CD14-positive monocyte (primary cell): ENCODE data around the gene PPP2R2C. TPM values are rescaled to one million over a fixed set of nuclear protein-coding genes. Genes with fewer than 3 reads are reported as not detected.

ENCODE experiments used
- DNase-seq, 3 donors: peaks; one replicate each; pipeline ENCODE4 v3.0.0-alpha.2; 2011 to 2022
- H2AFZ ChIP-seq: 2 replicates; pipeline ENCODE4 v1.6.0; 2012; ENCODE audit warnings: mild to moderate bottlenecking, low read depth, low read length, inconsistent platforms; ENCODE audit not compliant: insufficient read depth, poor library complexity, severe bottlenecking
- H3K27ac ChIP-seq, 2 donors: 1 replicate in 1 of 2; 2 replicates in 1 of 2; pipeline ENCODE4 v1.5.1; 2012 to 2013; ENCODE audit warnings: low read length in 2 of 2, control low read depth in 1 of 2, inconsistent platforms in 1 of 2, low read depth in 1 of 2, mild to moderate bottlenecking in 1 of 2
- H3K27me3 ChIP-seq, 2 donors: one replicate each; pipeline versions ENCODE4 v1.6.0 to v1.6.1; 2011 to 2013; ENCODE audit warnings: low read length in 2 of 2; ENCODE audit not compliant: control insufficient read depth in 2 of 2, insufficient read depth in 2 of 2
- H3K36me3 ChIP-seq, 2 donors: replicated peaks in 1 of 2; 1 replicate in 1 of 2; 2 replicates in 1 of 2; pipeline versions ENCODE4 v1.5.1 to v1.6.1; 2012 to 2013; ENCODE audit warnings: low read length in 2 of 2, control low read depth in 1 of 2, inconsistent platforms in 1 of 2, mild to moderate bottlenecking in 1 of 2; ENCODE audit not compliant: insufficient read depth in 2 of 2, control insufficient read depth in 1 of 2
- H3K4me1 ChIP-seq, 2 donors: 1 replicate in 1 of 2; 2 replicates in 1 of 2; pipeline versions ENCODE4 v1.5.1 to v1.6.1; 2012 to 2013; ENCODE audit warnings: low read length in 2 of 2, control low read depth in 1 of 2, inconsistent platforms in 1 of 2, mild to moderate bottlenecking in 1 of 2, moderate library complexity in 1 of 2; ENCODE audit not compliant: insufficient read depth in 2 of 2, control insufficient read depth in 1 of 2
- H3K4me2 ChIP-seq: replicated peaks from 2 replicates; pipeline ENCODE3; 2012; ENCODE audit warnings: low read length, moderate library complexity, mild to moderate bottlenecking; ENCODE audit not compliant: poor library complexity, severe bottlenecking; ENCODE audit errors: extremely low read depth
- H3K4me3 ChIP-seq, 3 experiments: fragments of 200-600 bp in 1 of 3; sonication (generic) in 1 of 3; replicated peaks in 1 of 3; 1 replicate in 2 of 3; 2 replicates in 1 of 3; pipeline ENCODE4 v1.5.1; 2011 to 2013; ENCODE audit warnings: low read length in 3 of 3, mild to moderate bottlenecking in 3 of 3, control low read depth in 2 of 3, low read depth in 2 of 3, inconsistent platforms in 1 of 3, moderate library complexity in 1 of 3
- H3K79me2 ChIP-seq: 2 replicates; pipeline ENCODE4 v1.6.0; 2012; ENCODE audit warnings: mild to moderate bottlenecking, control low read depth, inconsistent platforms, low read length, moderate library complexity; ENCODE audit not compliant: insufficient read depth
- H3K9ac ChIP-seq: 2 replicates; pipeline ENCODE4 v1.6.0; 2017; ENCODE audit warnings: low read length, mild to moderate bottlenecking; ENCODE audit not compliant: insufficient read depth, poor library complexity, severe bottlenecking
- H3K9me3 ChIP-seq, 2 donors: replicated peaks in 1 of 2; 1 replicate in 1 of 2; 2 replicates in 1 of 2; pipeline versions ENCODE4 v1.5.1 to v1.6.1; 2012 to 2013; ENCODE audit warnings: low read length in 2 of 2, control low read depth in 1 of 2; ENCODE audit not compliant: control insufficient read depth in 1 of 2, insufficient read depth in 1 of 2
- H4K20me1 ChIP-seq: 2 replicates; pipeline ENCODE4 v1.6.0; 2012; ENCODE audit warnings: mild to moderate bottlenecking, low read length, control low read depth, moderate library complexity; ENCODE audit not compliant: insufficient read depth
- H3K27ac Mint-ChIP-seq, 7 donors: one replicate each; pipeline ENCODE4 v1.8.0; 2020; ENCODE audit warnings: mild to moderate bottlenecking in 7 of 7, mixed read lengths in 7 of 7, moderate library complexity in 6 of 7, inconsistent platforms in 2 of 7
- H3K27me3 Mint-ChIP-seq, 3 donors: one replicate each; pipeline ENCODE4 v1.8.0; 2021 to 2022; ENCODE audit warnings: low read depth in 3 of 3, mild to moderate bottlenecking in 3 of 3, mixed read lengths in 3 of 3, moderate library complexity in 3 of 3, inconsistent platforms in 1 of 3
- H3K36me3 Mint-ChIP-seq, 2 donors: one replicate each; pipeline ENCODE4 v1.8.0; 2020; ENCODE audit warnings: mixed read lengths in 2 of 2, inconsistent platforms in 1 of 2, mild to moderate bottlenecking in 1 of 2
- H3K4me1 Mint-ChIP-seq: one replicate; pipeline ENCODE4 v1.8.0; 2020; ENCODE audit warnings: mild to moderate bottlenecking, mixed read lengths
- H3K4me3 Mint-ChIP-seq, 2 donors: one replicate each; pipeline ENCODE4 v1.8.0; 2020; ENCODE audit warnings: mild to moderate bottlenecking in 2 of 2, mixed read lengths in 2 of 2, moderate library complexity in 1 of 2
- H3K9me3 Mint-ChIP-seq, 7 donors: one replicate each; pipeline ENCODE4 v1.8.0; 2020 to 2022; ENCODE audit warnings: mixed read lengths in 7 of 7, mild to moderate bottlenecking in 6 of 7, moderate library complexity in 6 of 7, inconsistent platforms in 2 of 7
- CTCF ChIP-seq: fragments of 200-600 bp; IDR thresholded peaks from one replicate; pipeline ENCODE4 v1.8.0; 2022; ENCODE audit warnings: antibody characterized with exemption, mild to moderate bottlenecking
- WGBS: methylation state at CpG from one replicate; pipeline ENCODE4 v1.1.5; 2013; ENCODE audit warnings: missing lambda C conversion rate; ENCODE audit not compliant: insufficient coverage; 5-methylcytosine and 5-hydroxymethylcytosine counted together
- intact Hi-C, 2 donors: fragments of 100-400 bp; cut with micrococcal nuclease; formaldehyde crosslinking; loops; one replicate each; pipeline versions ENCODE4 v1.15.0 to v1.15.1; 2023
- polyA plus RNA-seq, 3 donors: library from polyadenylated mRNA; depleted of rRNA in 1 of 3; unstranded in 2 of 3; stranded (reverse) in 1 of 3; fragments of 300-500 nt in 2 of 3; fragments of >200 nt in 1 of 3; fragmentation: Illumina TruSeq in 2 of 3; gene quantifications; 1 replicate in 2 of 3; 2 replicates in 1 of 3; pipeline ENCODE4 v1.2.3, GENCODE V29; 2012 to 2021

PPP2R2C gene
- polyA plus RNA-seq, 3 donors: not detected

- Histone ChIP-seq H2AFZ (no peak overlapping the region), H4K20me1 (no peaks in the 10 kb centered on the region), H3K9me3 (peaks cover 0 to 8% of the 10 kb centered on the region in 2 donors), H3K4me2 (no peak overlapping the region), H3K4me3 (no peak overlapping the region), H3K9ac (no peak overlapping the region), H3K27ac (no peak overlapping the region), H3K36me3 (no peaks in the 10 kb centered on the region), H3K4me1 (no peaks in the 10 kb centered on the region), H3K79me2 (no peaks in the 10 kb centered on the region), H3K27me3 (peaks cover 0 to under 1% of the 10 kb centered on the region in 2 donors)
- H3K27ac Mint-ChIP-seq: no peak overlapping the region
- DNase-seq: no peak
- H3K27me3 Mint-ChIP-seq: peaks cover 4 to 7% (median 6%) of the 10 kb centered on the region in 3 donors
- 80% methylated on average over 7 of the region's 11 CpGs for WGBS
- no peaks in the 10 kb centered on the region for H3K36me3 Mint-ChIP-seq
- H3K4me3 Mint-ChIP-seq: no peak overlapping the region
- peaks cover 3 to 12% (median 9%) of the 10 kb centered on the region in 7 donors for H3K9me3 Mint-ChIP-seq
- intact Hi-C loops: no loop called here
- H3K4me1 Mint-ChIP-seq: no peaks in the 10 kb centered on the region
- no peak for TF ChIP-seq CTCF
Measured at GRCh38 chr4:6343939-6344408, 128.4 kb downstream of the PPP2R2C start.

GRCh38 chr4:6342530-6343293 lies 129.7 kb downstream of the PPP2R2C start:
- 56% methylated on average over 13 of the region's 23 CpGs for WGBS
- Histone ChIP-seq H4K20me1 (no peaks in the 10 kb centered on the region), H3K9me3 (peaks cover 0 to 8% of the 10 kb centered on the region in 2 donors), H2AFZ (no peak overlapping the region), H3K27me3 (peaks cover 0 to 13% of the 10 kb centered on the region in 2 donors), H3K27ac (no peak overlapping the region), H3K4me3 (no peak overlapping the region), H3K4me2 (no peak overlapping the region), H3K4me1 (no peaks in the 10 kb centered on the region), H3K9ac (no peak overlapping the region), H3K79me2 (no peaks in the 10 kb centered on the region), H3K36me3 (no peaks in the 10 kb centered on the region)
- H3K9me3 Mint-ChIP-seq: peaks cover 3 to 12% (median 9%) of the 10 kb centered on the region in 7 donors
- TF ChIP-seq CTCF: no peak
- peaks cover 8 to 19% (median 17%) of the 10 kb centered on the region in 3 donors for H3K27me3 Mint-ChIP-seq
- H3K4me3 Mint-ChIP-seq: no peak overlapping the region
- H3K4me1 Mint-ChIP-seq: peaks cover 6% of the 10 kb centered on the region
- H3K36me3 Mint-ChIP-seq: no peaks in the 10 kb centered on the region
- DNase-seq: no peak
- no peak overlapping the region for H3K27ac Mint-ChIP-seq
- intact Hi-C loops: no loop called here
